ENCODE results near the gene CDYL.

CDYL gene

GRCh38 chr6:4799912-4800311 lies 23.7 kb downstream of the CDYL start:
- no peak for DNase-seq
- intact Hi-C loops (cut with DNase I) = no loop called here

DNA sequence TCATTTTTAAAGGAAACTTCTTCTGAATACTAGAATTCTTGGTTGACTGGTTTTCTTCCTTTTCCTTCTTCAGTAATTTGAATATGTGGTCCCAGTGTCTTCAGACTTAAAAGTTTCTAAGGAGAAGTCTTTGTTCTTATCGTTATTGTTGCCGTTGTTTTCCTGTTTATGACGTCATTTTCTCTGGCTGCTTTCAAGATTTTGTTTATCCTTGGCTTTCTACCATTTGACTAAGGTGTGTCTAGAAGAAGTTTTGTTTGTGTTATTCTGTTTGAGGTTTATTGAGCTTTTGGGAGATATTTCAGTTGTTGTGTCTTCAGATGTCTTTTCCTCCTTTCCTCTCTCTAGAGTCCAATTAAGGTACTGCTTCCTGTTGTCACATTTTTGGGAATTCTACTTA lies 24.5 kb downstream of the CDYL start:
- no peak for DNase-seq

DNA sequence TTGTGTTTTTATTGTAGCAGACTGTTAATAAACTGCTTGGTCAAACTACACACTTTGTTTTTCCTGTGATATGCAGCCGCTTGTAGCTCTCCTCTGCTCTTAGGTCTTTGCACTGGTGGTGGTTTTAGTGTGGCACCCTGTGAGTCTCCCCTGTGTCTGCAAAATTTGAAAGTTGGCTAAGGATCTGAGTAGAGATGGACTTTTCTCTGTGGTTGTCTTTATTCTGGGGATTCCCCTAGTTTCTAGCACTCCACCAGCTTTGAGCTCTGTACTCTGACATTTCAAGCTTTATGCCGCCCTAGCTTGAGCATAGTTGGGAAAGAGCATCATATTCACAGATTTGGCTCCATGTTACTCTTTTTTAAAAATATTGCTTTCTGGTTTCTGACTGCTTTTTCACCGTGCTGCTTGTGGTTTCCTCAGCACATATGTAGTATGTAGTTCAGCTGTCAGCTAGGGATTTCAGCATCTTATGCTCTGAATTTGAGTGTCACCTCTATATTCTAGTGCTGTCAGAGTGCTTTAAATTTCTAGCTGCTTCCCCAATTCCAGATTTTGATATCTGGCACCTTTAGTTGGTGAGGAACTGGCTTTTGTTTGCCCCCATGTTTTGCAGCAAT lies 25.4 kb downstream of the CDYL start:
- no peak for DNase-seq
- intact Hi-C loops (cut with DNase I) = no loop called here

More for the DNA sequence above, 24.5 kb downstream of the CDYL start:
- intact Hi-C loops (cut with DNase I) = no loop called here

DNA sequence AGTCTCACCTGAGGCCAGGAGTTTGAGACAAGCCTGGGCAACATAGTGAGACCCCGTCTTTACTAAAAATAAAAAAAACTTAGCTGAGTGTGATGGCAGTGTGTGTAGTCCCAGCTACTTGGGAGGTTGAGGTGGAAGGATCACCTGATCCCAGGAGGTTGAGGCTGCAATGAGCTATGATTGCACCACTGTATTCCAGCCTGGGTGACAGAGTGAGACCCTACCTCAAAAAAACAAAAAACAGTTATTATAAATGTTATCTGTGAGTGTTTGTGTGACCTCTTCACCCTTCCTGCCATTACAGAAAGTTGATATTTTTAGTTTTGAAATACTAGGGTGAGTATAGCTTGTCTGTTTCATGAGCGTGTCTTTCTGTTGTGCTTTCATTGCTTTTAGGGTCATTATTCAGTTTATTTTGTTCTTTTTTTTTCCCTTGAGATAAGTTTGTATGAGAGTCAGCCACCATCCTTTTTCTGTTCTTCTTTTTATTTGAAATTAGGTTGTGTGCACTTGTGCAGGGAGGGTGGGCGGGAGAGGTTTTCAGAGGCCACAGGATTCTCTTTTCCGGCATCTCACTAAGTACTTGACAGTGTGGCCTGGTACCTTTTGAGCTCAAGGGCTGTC lies 26.2 kb downstream of the CDYL start:
- no peak for DNase-seq
- intact Hi-C loops (cut with DNase I) = no loop called here

DNA sequence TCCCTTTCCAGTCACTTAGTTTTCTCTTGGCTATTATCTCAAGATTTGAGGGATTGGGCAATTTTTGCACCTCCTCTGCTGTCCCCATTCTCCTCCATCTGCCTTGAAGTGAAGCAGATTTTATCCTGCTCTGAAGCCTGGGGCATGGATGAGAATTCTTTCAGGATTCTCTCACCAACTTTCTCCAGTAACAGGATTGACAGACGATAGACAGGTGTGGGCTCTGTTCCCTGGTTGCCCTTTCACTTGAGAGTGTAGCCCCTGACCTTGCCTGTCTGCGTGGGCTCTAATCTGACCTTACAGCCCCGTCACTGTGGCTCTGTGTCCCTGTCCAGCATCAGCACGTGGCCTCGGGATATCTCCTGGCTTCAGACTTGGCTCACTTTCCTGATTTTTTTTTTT lies 27.1 kb downstream of the CDYL start:
- DNase-seq = no peak
- intact Hi-C loops (cut with DNase I) = no loop called here

- intact Hi-C loops (cut with DNase I) = no loop called here
- peak in 4 of 42 donors; percentile 6 to 56 (median 14) for DNase-seq
These were observed 27.9 kb downstream of the CDYL start for GRCh38 chr6:4804095-4804494.

GRCh38 chr6:4805553-4806336 lies 29.5 kb downstream of the CDYL start:
- intact Hi-C loops (cut with DNase I) = no loop called here
- DNase-seq = peak; percentile 51 to 88 (median 75)

GRCh38 chr6:4806337-4806725 lies 30.1 kb downstream of the CDYL start:
- intact Hi-C loops (cut with DNase I) = no loop called here
- no peak for DNase-seq

GRCh38 chr6:4806791-4807190 lies 30.6 kb downstream of the CDYL start:
- no peak for DNase-seq
- intact Hi-C loops (cut with DNase I) = no loop called here

DNA sequence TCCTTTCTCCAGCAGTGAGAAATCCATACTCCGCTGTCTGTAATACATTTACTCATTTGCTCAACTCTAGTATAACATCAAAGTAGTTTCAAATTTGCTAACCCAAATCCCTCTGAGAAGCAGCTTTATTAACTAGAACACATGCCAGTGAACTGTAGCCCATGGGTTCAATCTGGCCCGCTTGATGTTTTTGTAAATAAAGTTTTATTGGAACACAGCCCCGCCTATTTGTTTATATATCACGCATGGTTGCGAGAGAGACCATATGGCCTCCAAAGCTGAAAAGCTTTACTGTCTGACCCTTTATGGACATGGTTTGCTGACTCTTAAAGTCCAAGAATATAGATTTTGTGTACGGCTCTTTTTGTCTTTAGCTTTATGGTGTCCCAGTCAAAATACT lies 32.2 kb downstream of the CDYL start:
- no peak for DNase-seq
- intact Hi-C loops (cut with DNase I) = no loop called here

DNA sequence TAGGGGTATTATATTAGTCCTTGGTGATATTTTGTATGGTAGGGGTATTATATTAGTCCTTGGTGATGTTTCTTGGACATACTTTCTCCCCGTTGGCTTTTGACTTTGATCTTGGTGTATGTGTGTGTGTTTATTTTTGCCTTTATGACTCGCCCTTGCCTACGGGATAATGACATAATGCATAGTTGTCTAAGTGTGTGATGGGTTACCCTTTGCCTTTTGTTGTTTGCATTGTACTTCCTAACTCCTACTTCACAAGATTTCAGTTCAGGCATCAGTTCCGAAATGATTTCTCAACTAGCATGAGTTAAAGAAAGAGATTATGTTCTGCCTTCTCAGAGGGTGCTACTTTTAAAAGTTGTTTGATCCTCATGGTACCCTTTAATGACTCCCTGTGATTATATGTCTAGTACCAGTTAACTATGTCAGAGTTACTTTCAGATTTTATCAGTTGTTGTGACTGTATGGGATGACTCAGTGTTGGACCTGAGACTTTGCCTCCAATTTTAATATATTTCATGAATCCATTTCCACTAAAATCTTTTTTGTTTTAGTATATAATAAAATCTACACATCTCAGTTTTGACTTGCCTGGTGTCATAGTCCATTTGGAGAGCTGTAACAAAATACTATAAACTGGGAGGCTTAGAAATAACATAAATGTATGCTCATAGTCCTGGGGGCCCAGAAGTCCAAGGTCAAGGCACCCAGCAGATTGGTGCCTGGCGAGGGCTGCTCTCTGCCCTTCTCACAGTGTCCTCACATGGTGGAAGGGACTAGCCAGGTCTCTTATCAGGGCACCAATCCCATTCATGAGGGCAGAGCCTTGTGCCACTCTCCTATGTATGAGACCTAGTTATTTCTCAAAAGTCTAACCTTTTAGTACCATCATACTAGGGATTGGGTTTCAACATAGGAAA lies 34.1 kb downstream of the CDYL start:
- intact Hi-C loops (cut with DNase I) = no loop called here
- no peak for DNase-seq

- DNase-seq = no peak
- intact Hi-C loops (cut with DNase I) = no loop called here
These were observed 35.9 kb downstream of the CDYL start for GRCh38 chr6:4812068-4812467.

- intact Hi-C loops (cut with DNase I) = no loop called here
- peak in 13 of 42 donors; percentile 7 to 62 (median 25) for DNase-seq
These were observed 36.9 kb downstream of the CDYL start for GRCh38 chr6:4813055-4813454.

DNA sequence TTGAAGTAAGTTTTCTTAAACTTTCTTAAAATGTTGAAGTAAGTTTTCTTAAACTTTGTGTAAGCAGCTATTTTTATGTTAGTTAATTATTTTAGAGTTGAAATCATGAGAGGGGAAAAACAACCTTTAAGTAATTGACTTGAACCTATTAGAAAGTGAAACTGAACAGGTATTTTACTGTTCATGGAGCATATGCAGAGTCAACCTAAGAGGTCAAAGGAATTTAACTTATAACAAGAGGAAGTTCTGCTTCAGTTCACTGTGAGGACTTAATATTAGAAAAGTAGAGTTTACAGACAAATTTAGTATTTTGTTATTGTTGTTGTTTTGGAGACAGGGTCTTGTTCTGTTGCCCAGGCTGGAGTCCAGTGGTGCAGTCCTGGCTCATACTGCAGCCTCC lies 38.0 kb downstream of the CDYL start:
- intact Hi-C loops (cut with DNase I) = no loop called here
- no peak for DNase-seq

GRCh38 chr6:4814987-4815386 lies 38.8 kb downstream of the CDYL start:
- intact Hi-C loops (cut with DNase I) = no loop called here
- no peak for DNase-seq

GRCh38 chr6:4815584-4815983 lies 39.4 kb downstream of the CDYL start:
- no peak for DNase-seq
- intact Hi-C loops (cut with DNase I) = no loop called here

DNA sequence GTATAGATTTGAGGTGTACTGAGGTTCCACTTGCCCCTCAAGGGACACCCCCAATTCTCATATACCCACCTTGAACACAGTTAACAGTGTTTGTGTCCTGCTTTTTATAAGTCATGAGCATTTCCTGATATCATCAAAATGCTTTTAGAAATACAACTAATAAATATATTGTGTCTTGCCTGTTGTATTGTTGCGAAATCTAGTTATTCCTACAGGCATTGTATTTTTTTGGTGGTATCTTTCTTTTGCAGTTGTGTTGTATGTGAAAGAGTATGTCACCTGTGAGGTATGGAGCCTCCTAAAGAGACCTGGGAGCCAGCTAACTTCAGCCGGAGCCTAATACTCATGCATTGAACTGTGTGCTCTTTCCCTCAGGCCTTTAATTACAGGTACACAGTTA lies 40.7 kb downstream of the CDYL start:
- no peak for DNase-seq
- intact Hi-C loops (cut with DNase I) = no loop called here

- intact Hi-C loops (cut with DNase I) = no loop called here
- DNase-seq = no peak
These were observed 41.3 kb downstream of the CDYL start for GRCh38 chr6:4817551-4817950.

DNA sequence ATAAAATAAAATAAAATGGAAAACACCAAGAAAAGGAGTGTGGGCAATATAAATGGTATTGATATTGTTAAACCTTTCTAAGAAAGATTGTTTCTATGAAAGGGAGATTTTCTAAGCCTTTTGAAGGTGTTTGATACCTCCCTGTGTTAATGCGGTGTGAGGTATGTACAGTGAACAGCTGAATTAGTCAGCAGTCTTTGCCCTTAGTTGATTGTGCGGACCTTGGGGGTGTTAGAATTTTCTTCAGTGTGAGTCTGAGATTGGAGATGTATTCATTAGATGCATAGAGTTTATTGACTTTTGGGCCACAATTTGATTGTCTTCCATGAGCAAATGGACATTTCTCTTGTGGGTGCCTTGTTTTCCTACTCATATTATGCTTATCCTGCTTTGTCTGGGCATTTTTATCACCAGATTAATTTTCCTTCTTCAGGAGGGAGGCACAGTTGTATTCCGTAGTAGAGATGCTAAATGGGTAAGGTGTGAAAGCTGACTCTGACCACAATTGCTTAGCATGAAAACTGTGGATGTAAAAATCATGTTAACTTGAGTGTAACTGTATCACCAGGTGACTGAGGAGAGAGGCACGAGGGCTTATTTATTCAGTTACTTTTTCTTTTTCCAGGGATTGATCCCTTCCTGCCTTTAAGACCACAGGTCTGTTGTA lies 42.2 kb downstream of the CDYL start:
- no peak for DNase-seq
- intact Hi-C loops (cut with DNase I) = no loop called here

All from head of caudate nucleus (tissue), 42 donors.